HepG2 (cell line): ENCODE measurements around the gene ARIH2. TPM values are rescaled to one million over a fixed set of nuclear protein-coding genes. Genes with fewer than 3 reads are reported as not detected.
A peak's percentile ranks its signal among the peaks of the same experiment; 100 is the strongest.

Source experiments
- ARID5B ChIP-seq: IDR thresholded peaks from 2 replicates; pipeline ENCODE4 v1.4.0; 2020; ENCODE audit warnings: mild to moderate bottlenecking, missing genetic modification reagents
- GATAD2A ChIP-seq: IDR thresholded peaks from 2 replicates; pipeline ENCODE4 v1.6.1; 2016
- NFATC3 ChIP-seq: sonication (generic); formaldehyde crosslinking; IDR thresholded peaks from 2 replicates; pipeline ENCODE4 v1.5.1; 2020; ENCODE audit warnings: mild to moderate bottlenecking, missing genetic modification reagents
- RERE ChIP-seq: IDR thresholded peaks from 2 replicates; pipeline ENCODE4 v1.6.1; 2016; ENCODE audit warnings: low read depth, missing genetic modification reagents, missing compliant biosample characterization
- RFX3 ChIP-seq: IDR thresholded peaks from 2 replicates; pipeline ENCODE4 v1.6.1; 2016; ENCODE audit warnings: missing biosample characterization, missing genetic modification reagents
- RNF2 ChIP-seq: fragments of 450-650 bp; conservative IDR thresholded peaks from 2 replicates; pipeline ENCODE4 v1.6.1; 2016; ENCODE audit warnings: low read depth
- STAG1 ChIP-seq: sonication (generic); formaldehyde crosslinking; IDR thresholded peaks from 2 replicates; pipeline ENCODE4 v1.4.0; 2020; ENCODE audit warnings: missing genetic modification reagents
- TBL1XR1 ChIP-seq: fragments of 150-350 bp; IDR thresholded peaks from 2 replicates; pipeline ENCODE4 v1.6.1; 2014; ENCODE audit warnings: borderline replicate concordance, low read length; ENCODE audit not compliant: partially characterized antibody
- TFDP2 ChIP-seq: sonication (generic); formaldehyde crosslinking; IDR thresholded peaks from 2 replicates; pipeline ENCODE4 v1.4.0; 2020; ENCODE audit warnings: missing genetic modification reagents
- YEATS2 ChIP-seq: sonication (generic); formaldehyde crosslinking; IDR thresholded peaks from 2 replicates; pipeline ENCODE4 v1.4.0; 2020; ENCODE audit warnings: missing genetic modification reagents, borderline replicate concordance
- ZEB1 ChIP-seq: IDR thresholded peaks from 2 replicates; pipeline ENCODE4 v1.6.1; 2012; ENCODE audit warnings: mild to moderate bottlenecking, low read depth, inconsistent platforms; ENCODE audit not compliant: insufficient replicate concordance
- ZNF326 ChIP-seq: sonication (generic); formaldehyde crosslinking; IDR thresholded peaks from 2 replicates; pipeline ENCODE4 v1.4.0; 2020; ENCODE audit warnings: missing genetic modification reagents, borderline replicate concordance
- ZNF451 ChIP-seq: sonication (generic); formaldehyde crosslinking; IDR thresholded peaks from 2 replicates; pipeline ENCODE4 v1.5.0; 2020; ENCODE audit warnings: mild to moderate bottlenecking, missing genetic modification reagents
- ZNF501 ChIP-seq: sonication (generic); formaldehyde crosslinking; IDR thresholded peaks from 2 replicates; pipeline ENCODE4 v1.5.1; 2020; ENCODE audit warnings: mild to moderate bottlenecking, moderate library complexity, missing genetic modification reagents
- ZNF557 ChIP-seq: sonication (generic); formaldehyde crosslinking; IDR thresholded peaks from 2 replicates; pipeline ENCODE4 v1.4.0; 2020; ENCODE audit warnings: missing genetic modification reagents
- ZNF619 ChIP-seq: sonication (generic); formaldehyde crosslinking; IDR thresholded peaks from 2 replicates; pipeline ENCODE4 v1.4.0; 2020; ENCODE audit warnings: mild to moderate bottlenecking, missing genetic modification reagents
- ZNF639 ChIP-seq: conservative IDR thresholded peaks from 2 replicates; pipeline ENCODE4 v1.6.1; 2018; ENCODE audit warnings: missing genetic modification reagents
- polyA plus RNA-seq, 8 experiments: library from polyadenylated mRNA; depleted of rRNA in 3 of 8; stranded (reverse) in 7 of 8; unstranded in 1 of 8; fragments of >200 nt; fragmentation: Illumina TruSeq in 4 of 8; extraction: Trizol in 4 of 8; gene quantifications; 2 replicates each; pipeline versions ENCODE4 v1.2.1 to v1.2.3, GENCODE V29; 2011 to 2016; ENCODE audit warnings: low read depth in 4 of 8, missing spikeins in 1 of 8, mixed read lengths in 1 of 8; ENCODE audit not compliant: insufficient read depth in 1 of 8
- total RNA-seq, 5 experiments: library from RNA; depleted of rRNA; stranded (reverse); fragments of >200 nt; fragmentation: Illumina TruSeq; extraction: Trizol; gene quantifications; 2 replicates each; pipeline ENCODE4 v1.2.3, GENCODE V29; 2016; ENCODE audit warnings: low read depth in 1 of 5

The ARIH2 gene
- total and polyA plus RNA-seq, 2 of the 13 experiments (the other 11 are each of a cell fraction or from before 2014, with no cell fraction given), result 64.8 to 83.3 TPM

- TF ChIP-seq TFDP2, result peak; percentile 96
- TF ChIP-seq STAG1 (CRISPR knock-in tag), result peak; percentile 30; the same call in 1 of the 2 replicates
- no peak for TF ChIP-seq RFX3
- TF ChIP-seq YEATS2, result peak; percentile 99
- TF ChIP-seq ARID5B (CRISPR knock-in tag), result peak; percentile 74
- TF ChIP-seq ZNF326 (CRISPR knock-in tag), result peak; percentile 77; the same call in 1 of the 2 replicates
- peak; percentile 54; the same call in 1 of the 2 replicates for TF ChIP-seq RERE (CRISPR knock-in tag)
- peak; percentile 68 for TF ChIP-seq GATAD2A (CRISPR knock-in tag)
- TF ChIP-seq RNF2, result peak; percentile 91; the same call in 1 of the 2 replicates
- TF ChIP-seq TBL1XR1, result no peak
- TF ChIP-seq ZEB1, result no peak
- peak; percentile 83; the same call in 1 of the 2 replicates for TF ChIP-seq NFATC3 (CRISPR knock-in tag)
- TF ChIP-seq ZNF619 (CRISPR knock-in tag), result peak; percentile 86; the same call in 1 of the 2 replicates
- no peak for TF ChIP-seq ZNF451 (CRISPR knock-in tag)
- TF ChIP-seq ZNF501 (CRISPR knock-in tag), result peak; percentile 86
- peak; percentile 68 for TF ChIP-seq ZNF639 (CRISPR knock-in tag)
- peak; percentile 83; the same call in 1 of the 2 replicates for TF ChIP-seq ZNF557 (CRISPR knock-in tag)
Observed at GRCh38 chr3:49028673-49029562, 110.3 kb downstream of the ARIH2 start, which contains the start of gene IMPDH2 (continued).
